GM12878 (cell line): ENCODE measurements around the gene PPP2R5C. TPM values are rescaled to one million over a fixed set of nuclear protein-coding genes. Genes with fewer than 3 reads are reported as not detected.

ENCODE experiments used
- ATAC-seq: fragments of 200-7000 bp; cut with Tn5 transposase; 3 replicates; pipeline ENCODE4 v1.9.1; 2020; ENCODE audit warnings: mild to moderate bottlenecking, moderate library complexity
- BruUV-seq: library from RNA; stranded (reverse); fragments of 400-500 nt; replicated peaks from 2 replicates; lab custom pipeline; 2021; lab: Mats Ljungman, UMichigan
- CTCF ChIA-PET: fragments of 300-600 bp; sonication (Branson Sonifier 250); formaldehyde crosslinking; extraction: SDS; loops from one replicate; lab custom pipeline; 2021; ENCODE audit warnings: inconsistent platforms; lab: Yijun Ruan, JAX
- POLR2A ChIA-PET: fragments of 350-600 bp; formaldehyde crosslinking; extraction: SDS; loops from one replicate; lab custom pipeline; 2021; ENCODE audit warnings: inconsistent platforms; lab: Charles Lee
- RAD21 ChIA-PET: fragments of 300-600 bp; sonication (Branson Sonifier 250); formaldehyde crosslinking; loops from one replicate; lab custom pipeline; 2023; ENCODE audit warnings: antibody characterized with exemption; ENCODE audit not compliant: unreplicated experiment; lab: Charles Lee
- SMC1A ChIA-PET: fragments of 300-600 bp; sonication (Branson Sonifier 250); formaldehyde crosslinking; loops from one replicate; lab custom pipeline; 2023; ENCODE audit not compliant: unreplicated experiment, uncharacterized antibody; lab: Charles Lee
- DNase-seq: peaks from one replicate; pipeline ENCODE4 v3.0.0-alpha.2; 2011; ENCODE audit warnings: low read depth, low spot score
- FAIRE-seq: peaks from 3 replicates; lab custom pipeline; 2011; peaks lifted over from hg19 to GRCh38; lab: Jason Lieb, UNC
- H2AFZ ChIP-seq: 2 replicates; pipeline ENCODE4 v1.6.0; 2011; ENCODE audit warnings: low read depth, low read length, control low read depth; ENCODE audit not compliant: control insufficient read depth
- H3K27ac ChIP-seq: 2 replicates; pipeline ENCODE4 v1.5.1; 2011; ENCODE audit warnings: control low read depth; ENCODE audit not compliant: control insufficient read depth, insufficient read depth
- H3K27me3 ChIP-seq, 2 experiments: replicated peaks in 1 of 2; 2 replicates each; pipeline versions ENCODE4 v1.6.0 to v1.6.1; 2011; ENCODE audit warnings: low read length in 1 of 2; ENCODE audit not compliant: control insufficient read depth in 2 of 2, insufficient read depth in 2 of 2
- H3K36me3 ChIP-seq, 2 experiments: 2 replicates each; pipeline ENCODE4 v1.5.1; 2011; ENCODE audit warnings: low read length in 1 of 2; ENCODE audit not compliant: control insufficient read depth in 2 of 2, insufficient read depth in 2 of 2
- H3K4me1 ChIP-seq: 2 replicates; pipeline ENCODE4 v1.6.1; 2011; ENCODE audit warnings: mild to moderate bottlenecking, low read length, moderate library complexity, mixed read lengths; ENCODE audit not compliant: control insufficient read depth, insufficient read depth
- H3K4me2 ChIP-seq: 2 replicates; pipeline ENCODE4 v1.6.0; 2011; ENCODE audit warnings: control low read depth; ENCODE audit not compliant: control insufficient read depth, insufficient read depth
- H3K4me3 ChIP-seq: fragments of 200-600 bp; sonication (generic); 2 replicates; pipeline ENCODE4 v1.5.1; 2016
- H3K79me2 ChIP-seq: 2 replicates; pipeline ENCODE4 v1.6.0; 2011; ENCODE audit warnings: low read length; ENCODE audit not compliant: control insufficient read depth, insufficient read depth
- H3K9ac ChIP-seq: 2 replicates; pipeline ENCODE4 v1.8.0; 2011; ENCODE audit warnings: low read length, control low read depth, mixed read lengths; ENCODE audit not compliant: control insufficient read depth, insufficient read depth
- H3K9me3 ChIP-seq: replicated peaks from 3 replicates; pipeline ENCODE4 v1.5.1; 2011; ENCODE audit warnings: mild to moderate bottlenecking, low read length; ENCODE audit not compliant: control insufficient read depth, insufficient read depth
- H4K20me1 ChIP-seq: 2 replicates; pipeline ENCODE4 v1.6.0; 2011; ENCODE audit not compliant: control insufficient read depth, insufficient read depth
- BCL11A ChIP-seq: IDR thresholded peaks from 2 replicates; pipeline ENCODE4 v1.6.1; 2011; ENCODE audit warnings: low read depth, low read length
- CBX5 ChIP-seq: sonication (generic); IDR thresholded peaks from 2 replicates; pipeline ENCODE4 v1.6.1; 2016; ENCODE audit warnings: low read depth, moderate library complexity, mild to moderate bottlenecking, inconsistent platforms
- CEBPB ChIP-seq, 2 experiments: fragments of 150-350 bp in 1 of 2; IDR thresholded peaks; 2 replicates each; pipeline ENCODE4 v1.6.1; 2012 to 2014; ENCODE audit warnings: low read depth in 2 of 2, low read length in 2 of 2, borderline replicate concordance in 1 of 2, inconsistent platforms in 1 of 2
- EED ChIP-seq: sonication (generic); IDR thresholded peaks from 2 replicates; pipeline ENCODE4 v1.6.1; 2016; ENCODE audit warnings: antibody characterized with exemption, low read depth
- MTA3 ChIP-seq: IDR thresholded peaks from 2 replicates; pipeline ENCODE4 v1.6.1; 2012; ENCODE audit warnings: low read length, inconsistent platforms, borderline replicate concordance
- NR2F1 ChIP-seq: fragments of 450-650 bp; conservative IDR thresholded peaks from 2 replicates; pipeline ENCODE4 v1.6.1; 2017; ENCODE audit warnings: mild to moderate bottlenecking
- TBL1XR1 ChIP-seq: IDR thresholded peaks from 2 replicates; pipeline ENCODE4 v1.6.1; 2012; ENCODE audit warnings: low read depth, low read length, improper control_type of control experiment
- WGBS: methylation state at CpG from one replicate; pipeline ENCODE4 v1.1.6; 2016; ENCODE audit warnings: low lambda C conversion rate; ENCODE audit not compliant: insufficient replicate concordance, insufficient coverage; ENCODE audit errors: missing lambda C conversion rate; 5-methylcytosine and 5-hydroxymethylcytosine counted together
- in situ Hi-C: fragments of 300-500 bp; cut with MboI; formaldehyde crosslinking; loops from 9 replicates; pipeline ENCODE4 v1.14.3; 2018; ENCODE audit warnings: mixed read lengths
- intact Hi-C: fragments of 100-400 bp; cut with micrococcal nuclease; formaldehyde crosslinking; loops from one replicate; pipeline ENCODE4 v1.14.2; 2022; ENCODE audit not compliant: unreplicated experiment
- polyA plus RNA-seq, 11 experiments: library from polyadenylated mRNA; depleted of rRNA in 4 of 11; unstranded in 6 of 11; stranded (reverse) in 5 of 11; fragments of >200 nt; fragmentation: Nextera tagmentation in 4 of 11; fragmentation: Illumina TruSeq in 1 of 11; extraction: Ambion mirVana in 4 of 11; extraction: Trizol in 1 of 11; gene quantifications; 1 replicate in 1 of 11; 2 replicates in 10 of 11; pipeline versions ENCODE4 v1.2.1 to v1.2.3, GENCODE V29; 2011 to 2016; ENCODE audit warnings: inconsistent platforms in 2 of 11, missing spikeins in 2 of 11, low read depth in 1 of 11
- total RNA-seq, 4 experiments: library from RNA; depleted of rRNA in 3 of 4; stranded (reverse); fragments of >200 nt in 3 of 4; fragmentation: Illumina TruSeq in 1 of 4; extraction: Trizol in 1 of 4; gene quantifications; 2 replicates each; pipeline versions ENCODE4 v1.2.1 to v1.2.3, GENCODE V29; 2013 to 2021
- TF ChIP-seq, protein P1 (sequence below): IDR thresholded peaks from 2 replicates; pipeline ENCODE4 v1.6.1; 2011; ENCODE audit warnings: low read depth, mild to moderate bottlenecking, low read length, moderate library complexity, borderline replicate concordance; ENCODE audit errors: extremely low read depth
- TF ChIP-seq, protein P2 (sequence below), 3 experiments: IDR thresholded peaks in 2 of 3; conservative IDR thresholded peaks in 1 of 3; 2 replicates each; pipeline ENCODE4 v1.5.1; 2011; ENCODE audit warnings: low read depth in 3 of 3, low read length in 3 of 3, mild to moderate bottlenecking in 3 of 3, control low read depth in 2 of 3, moderate library complexity in 2 of 3, inconsistent platforms in 1 of 3, mixed read lengths in 1 of 3; ENCODE audit not compliant: control insufficient read depth in 2 of 3, insufficient read depth in 1 of 3; ENCODE audit errors: extremely low read depth in 1 of 3
- TF ChIP-seq, protein P3 (sequence below): fragments of 150-350 bp; IDR thresholded peaks from 2 replicates; pipeline ENCODE4 v1.6.1; 2016; ENCODE audit warnings: low read depth, low read length
- TF ChIP-seq, protein P4 (sequence below): fragments of 450-650 bp; IDR thresholded peaks from 2 replicates; pipeline ENCODE4 v1.6.1; 2017; ENCODE audit warnings: borderline replicate concordance

The PPP2R5C gene
- total and polyA plus RNA-seq, 10 of the 15 experiments (the other 5 are each of a cell fraction or from before 2014, with no cell fraction given) = 106 to 199 (median 144) TPM

DNA sequence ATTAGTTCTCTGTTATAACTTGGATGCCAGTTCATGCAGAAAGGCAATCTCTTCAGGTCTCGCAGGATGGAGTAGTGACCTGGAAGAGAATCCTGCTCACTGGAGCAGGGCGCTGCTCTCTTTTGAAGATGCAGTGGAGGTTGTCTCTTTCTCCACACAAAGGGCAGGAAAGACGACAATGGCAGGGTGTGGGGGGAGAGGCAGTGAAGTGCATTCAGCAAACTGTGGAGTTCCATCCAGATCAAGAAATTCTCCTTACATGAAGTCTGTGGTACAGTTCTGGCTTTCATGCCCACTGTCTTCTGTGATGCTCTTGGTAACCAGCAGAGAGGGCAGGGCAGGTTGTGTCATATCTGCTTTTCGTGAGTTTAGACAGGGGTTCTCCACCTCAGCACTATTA, 6.6 kb upstream of the PPP2R5C start:
- POLR2A ChIA-PET = no interaction called here
- Histone ChIP-seq H3K27me3 (no peaks in the 10 kb centered on the region; a peak in 1 of 4 replicates), H4K20me1 (no peaks in the 10 kb centered on the region)
- no peak for FAIRE-seq
- TF ChIP-seq, protein P1, sequence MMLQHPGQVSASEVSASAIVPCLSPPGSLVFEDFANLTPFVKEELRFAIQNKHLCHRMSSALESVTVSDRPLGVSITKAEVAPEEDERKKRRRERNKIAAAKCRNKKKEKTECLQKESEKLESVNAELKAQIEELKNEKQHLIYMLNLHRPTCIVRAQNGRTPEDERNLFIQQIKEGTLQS = no peak
- TF ChIP-seq BCL11A (no peak), EED (no peak), CBX5 (no peak), NR2F1 (no peak), MTA3 (no peak), CEBPB (IDR thresholded peaks at IDR 0.05; ENCODE audit: borderline replicate concordance in 1 of 2, low read depth in 2 of 2, low read length in 2 of 2) (no peak), TBL1XR1 (no peak)
- TF ChIP-seq, protein P2, sequence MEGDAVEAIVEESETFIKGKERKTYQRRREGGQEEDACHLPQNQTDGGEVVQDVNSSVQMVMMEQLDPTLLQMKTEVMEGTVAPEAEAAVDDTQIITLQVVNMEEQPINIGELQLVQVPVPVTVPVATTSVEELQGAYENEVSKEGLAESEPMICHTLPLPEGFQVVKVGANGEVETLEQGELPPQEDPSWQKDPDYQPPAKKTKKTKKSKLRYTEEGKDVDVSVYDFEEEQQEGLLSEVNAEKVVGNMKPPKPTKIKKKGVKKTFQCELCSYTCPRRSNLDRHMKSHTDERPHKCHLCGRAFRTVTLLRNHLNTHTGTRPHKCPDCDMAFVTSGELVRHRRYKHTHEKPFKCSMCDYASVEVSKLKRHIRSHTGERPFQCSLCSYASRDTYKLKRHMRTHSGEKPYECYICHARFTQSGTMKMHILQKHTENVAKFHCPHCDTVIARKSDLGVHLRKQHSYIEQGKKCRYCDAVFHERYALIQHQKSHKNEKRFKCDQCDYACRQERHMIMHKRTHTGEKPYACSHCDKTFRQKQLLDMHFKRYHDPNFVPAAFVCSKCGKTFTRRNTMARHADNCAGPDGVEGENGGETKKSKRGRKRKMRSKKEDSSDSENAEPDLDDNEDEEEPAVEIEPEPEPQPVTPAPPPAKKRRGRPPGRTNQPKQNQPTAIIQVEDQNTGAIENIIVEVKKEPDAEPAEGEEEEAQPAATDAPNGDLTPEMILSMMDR (IDR thresholded peaks at IDR 0.05 in 2 of 3, conservative IDR thresholded peaks at IDR 0.05 in 1 of 3; ENCODE audit: control insufficient read depth in 2 of 3, extremely low read depth in 1 of 3, insufficient read depth in 1 of 3, low read depth in 3 of 3, low read length in 3 of 3) = no peak
- TF ChIP-seq, protein P3, sequence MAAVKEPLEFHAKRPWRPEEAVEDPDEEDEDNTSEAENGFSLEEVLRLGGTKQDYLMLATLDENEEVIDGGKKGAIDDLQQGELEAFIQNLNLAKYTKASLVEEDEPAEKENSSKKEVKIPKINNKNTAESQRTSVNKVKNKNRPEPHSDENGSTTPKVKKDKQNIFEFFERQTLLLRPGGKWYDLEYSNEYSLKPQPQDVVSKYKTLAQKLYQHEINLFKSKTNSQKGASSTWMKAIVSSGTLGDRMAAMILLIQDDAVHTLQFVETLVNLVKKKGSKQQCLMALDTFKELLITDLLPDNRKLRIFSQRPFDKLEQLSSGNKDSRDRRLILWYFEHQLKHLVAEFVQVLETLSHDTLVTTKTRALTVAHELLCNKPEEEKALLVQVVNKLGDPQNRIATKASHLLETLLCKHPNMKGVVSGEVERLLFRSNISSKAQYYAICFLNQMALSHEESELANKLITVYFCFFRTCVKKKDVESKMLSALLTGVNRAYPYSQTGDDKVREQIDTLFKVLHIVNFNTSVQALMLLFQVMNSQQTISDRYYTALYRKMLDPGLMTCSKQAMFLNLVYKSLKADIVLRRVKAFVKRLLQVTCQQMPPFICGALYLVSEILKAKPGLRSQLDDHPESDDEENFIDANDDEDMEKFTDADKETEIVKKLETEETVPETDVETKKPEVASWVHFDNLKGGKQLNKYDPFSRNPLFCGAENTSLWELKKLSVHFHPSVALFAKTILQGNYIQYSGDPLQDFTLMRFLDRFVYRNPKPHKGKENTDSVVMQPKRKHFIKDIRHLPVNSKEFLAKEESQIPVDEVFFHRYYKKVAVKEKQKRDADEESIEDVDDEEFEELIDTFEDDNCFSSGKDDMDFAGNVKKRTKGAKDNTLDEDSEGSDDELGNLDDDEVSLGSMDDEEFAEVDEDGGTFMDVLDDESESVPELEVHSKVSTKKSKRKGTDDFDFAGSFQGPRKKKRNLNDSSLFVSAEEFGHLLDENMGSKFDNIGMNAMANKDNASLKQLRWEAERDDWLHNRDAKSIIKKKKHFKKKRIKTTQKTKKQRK = no peak
- TF ChIP-seq, protein P4, sequence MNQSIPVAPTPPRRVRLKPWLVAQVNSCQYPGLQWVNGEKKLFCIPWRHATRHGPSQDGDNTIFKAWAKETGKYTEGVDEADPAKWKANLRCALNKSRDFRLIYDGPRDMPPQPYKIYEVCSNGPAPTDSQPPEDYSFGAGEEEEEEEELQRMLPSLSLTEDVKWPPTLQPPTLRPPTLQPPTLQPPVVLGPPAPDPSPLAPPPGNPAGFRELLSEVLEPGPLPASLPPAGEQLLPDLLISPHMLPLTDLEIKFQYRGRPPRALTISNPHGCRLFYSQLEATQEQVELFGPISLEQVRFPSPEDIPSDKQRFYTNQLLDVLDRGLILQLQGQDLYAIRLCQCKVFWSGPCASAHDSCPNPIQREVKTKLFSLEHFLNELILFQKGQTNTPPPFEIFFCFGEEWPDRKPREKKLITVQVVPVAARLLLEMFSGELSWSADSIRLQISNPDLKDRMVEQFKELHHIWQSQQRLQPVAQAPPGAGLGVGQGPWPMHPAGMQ = no peak
- TF ChIP-seq, all 136 proteins: peak for 0
- ChIA-PET RAD21 (no interaction called here), CTCF (no interaction called here), SMC1A (no interaction called here)
- intact Hi-C loops = no loop called here
- no peaks in the 10 kb centered on the region for H3K79me2 ChIP-seq
- no peak for ATAC-seq
- in situ Hi-C loops = loop anchor here (25.0 kb wide), 1 partner anchor 557 kb away; the partner anchor contains the start of genes MOK and ZNF839
- 24% methylated on average over 4 of the region's 4 CpGs for WGBS
- no peak overlapping the region for H2AFZ ChIP-seq
- no peak overlapping the region for H3K9ac ChIP-seq
- no TSS peak for BruUV-seq
- H3K36me3 ChIP-seq = no peaks in the 10 kb centered on the region
- H3K4me1 ChIP-seq = no peaks in the 10 kb centered on the region
- H3K9me3 ChIP-seq = 0 out of 3 replicates have a peak, but pooled peaks cover 2% of the 10 kb centered on the region
- no peak overlapping the region for H3K4me2 ChIP-seq
- H3K4me3 ChIP-seq = no peak overlapping the region
- no peak for DNase-seq
- H3K27ac ChIP-seq = no peak overlapping the region
